HUES48 (cell line): ENCODE data around the gene PTBP2.

Experiments used
- H3K27ac ChIP-seq: one replicate; pipeline ENCODE4 v1.7.0; 2013; ENCODE audit warnings: low read depth, low read length, inconsistent platforms
- H3K27me3 ChIP-seq: 2 replicates; pipeline ENCODE4 v1.6.1; 2013; ENCODE audit warnings: mild to moderate bottlenecking, low read length; ENCODE audit not compliant: control insufficient read depth, insufficient read depth
- H3K36me3 ChIP-seq: 2 replicates; pipeline ENCODE4 v1.6.1; 2013; ENCODE audit warnings: low read length; ENCODE audit not compliant: control insufficient read depth, insufficient read depth
- H3K4me1 ChIP-seq: 2 replicates; pipeline ENCODE4 v1.6.1; 2013; ENCODE audit warnings: mild to moderate bottlenecking, low read length; ENCODE audit not compliant: control insufficient read depth, insufficient read depth
- H3K4me3 ChIP-seq: 2 replicates; pipeline ENCODE4 v1.5.1; 2013; ENCODE audit warnings: mild to moderate bottlenecking, low read depth, low read length
- H3K9ac ChIP-seq: 2 replicates; pipeline ENCODE4 v1.6.1; 2013; ENCODE audit warnings: mild to moderate bottlenecking, low read depth, low read length, moderate library complexity
- H3K9me3 ChIP-seq: 2 replicates; pipeline ENCODE4 v1.6.1; 2013; ENCODE audit warnings: low read length; ENCODE audit not compliant: control insufficient read depth, insufficient read depth

Gene PTBP2

GRCh38 chr1:96843601-96844000 is 122.0 kb downstream of the PTBP2 start:
- Histone ChIP-seq H3K27ac (no peak overlapping the region), H3K4me1 (no peaks in the 10 kb centered on the region), H3K36me3 (no peaks in the 10 kb centered on the region), H3K4me3 (no peak overlapping the region), H3K9ac (no peak overlapping the region), H3K27me3 (no peaks in the 10 kb centered on the region), H3K9me3 (no peaks in the 10 kb centered on the region)

- H3K4me3 ChIP-seq = no peak overlapping the region
- no peaks in the 10 kb centered on the region for H3K36me3 ChIP-seq
- no peaks in the 10 kb centered on the region for H3K9me3 ChIP-seq
- H3K27me3 ChIP-seq = no peaks in the 10 kb centered on the region
- H3K4me1 ChIP-seq = no peaks in the 10 kb centered on the region
- H3K27ac ChIP-seq = no peak overlapping the region
- no peak overlapping the region for H3K9ac ChIP-seq
Observed at GRCh38 chr1:96845464-96845863, 123.9 kb downstream of the PTBP2 start.

DNA sequence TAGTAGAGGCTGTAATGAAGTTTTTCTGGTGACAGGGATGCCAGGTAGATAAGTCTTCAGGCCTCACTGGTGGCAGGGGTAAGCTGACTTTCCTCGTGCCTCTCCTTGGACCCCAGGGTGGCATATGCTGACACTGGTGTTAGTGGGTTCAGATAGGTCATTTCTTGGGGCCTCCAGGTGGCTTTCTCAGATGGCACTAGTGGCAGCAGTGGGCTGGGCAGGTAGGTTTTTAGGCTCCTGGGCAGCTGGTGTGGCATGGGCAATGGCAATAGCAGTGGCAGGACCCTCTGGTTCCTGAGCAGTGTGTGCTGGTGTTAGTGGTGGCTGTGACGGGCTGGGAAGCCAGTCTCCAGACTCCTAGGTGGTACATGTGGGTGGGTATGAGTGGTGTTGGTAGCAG is 140.3 kb downstream of the PTBP2 start:
- Histone ChIP-seq H3K4me3 (no peak overlapping the region), H3K9me3 (no peaks in the 10 kb centered on the region), H3K27me3 (no peaks in the 10 kb centered on the region), H3K9ac (no peak overlapping the region), H3K27ac (no peak overlapping the region), H3K36me3 (no peaks in the 10 kb centered on the region), H3K4me1 (no peaks in the 10 kb centered on the region)

- H3K27ac ChIP-seq = no peak overlapping the region
- no peaks in the 10 kb centered on the region for H3K4me1 ChIP-seq
- H3K9ac ChIP-seq = no peak overlapping the region
- H3K36me3 ChIP-seq = no peaks in the 10 kb centered on the region
- no peaks in the 10 kb centered on the region for H3K9me3 ChIP-seq
- no peaks in the 10 kb centered on the region for H3K27me3 ChIP-seq
- H3K4me3 ChIP-seq = no peak overlapping the region
Observed at GRCh38 chr1:96863449-96863848, 141.9 kb downstream of the PTBP2 start.
